GM19193 (cell line): ENCODE results near the gene UPP2.

Experiments
- POLR2A ChIP-seq: IDR thresholded peaks from 4 replicates; pipeline ENCODE4 v1.6.1; 2011; ENCODE audit not compliant: insufficient read depth, insufficient read length; ENCODE audit errors: extremely low read depth

Gene UPP2

GRCh38 chr2:158124896-158125295 is 23.2 kb downstream of the UPP2 start:
- no peak for TF ChIP-seq POLR2A

GRCh38 chr2:158125756-158126498 is 24.3 kb downstream of the UPP2 start:
- no peak for TF ChIP-seq POLR2A

- no peak for TF ChIP-seq POLR2A
Measured at GRCh38 chr2:158127380-158127804, 25.7 kb downstream of the UPP2 start.

GRCh38 chr2:158128168-158128973 is 26.7 kb downstream of the UPP2 start:
- no peak for TF ChIP-seq POLR2A

- no peak for TF ChIP-seq POLR2A
Measured at GRCh38 chr2:158129037-158129436, 27.4 kb downstream of the UPP2 start.

GRCh38 chr2:158130832-158131473 is 29.3 kb downstream of the UPP2 start:
- no peak for TF ChIP-seq POLR2A

- no peak for TF ChIP-seq POLR2A
Measured at GRCh38 chr2:158131483-158131912, 29.8 kb downstream of the UPP2 start.

- TF ChIP-seq POLR2A = no peak
Measured at GRCh38 chr2:158131919-158132566, 30.4 kb downstream of the UPP2 start.

- TF ChIP-seq POLR2A = no peak
Measured at GRCh38 chr2:158134055-158134454, 32.4 kb downstream of the UPP2 start.

GRCh38 chr2:158134655-158135054 is 33.0 kb downstream of the UPP2 start:
- TF ChIP-seq POLR2A = no peak

- no peak for TF ChIP-seq POLR2A
Measured at GRCh38 chr2:158135096-158135495, 33.4 kb downstream of the UPP2 start.

- TF ChIP-seq POLR2A = no peak
Measured at GRCh38 chr2:158138255-158138654, 36.6 kb downstream of the UPP2 start.

- TF ChIP-seq POLR2A = no peak
Measured at GRCh38 chr2:158140201-158140600, 38.5 kb downstream of the UPP2 start.

- TF ChIP-seq POLR2A = no peak
Measured at GRCh38 chr2:158142165-158142564, 40.5 kb downstream of the UPP2 start.
